HepG2 (cell line): ENCODE data around the gene CPE.

Source experiments
- BRF2 ChIP-seq: sonication (generic); formaldehyde crosslinking; IDR thresholded peaks from 2 replicates; pipeline ENCODE4 v1.8.1; 2022; ENCODE audit warnings: mild to moderate bottlenecking, missing genetic modification reagents
- ETV6 ChIP-seq: sonication (generic); formaldehyde crosslinking; conservative IDR thresholded peaks from 2 replicates; pipeline ENCODE4 v1.4.0; 2020; ENCODE audit warnings: missing genetic modification reagents
- JARID2 ChIP-seq: sonication (generic); formaldehyde crosslinking; IDR thresholded peaks from 2 replicates; pipeline ENCODE4 v1.8.1; 2023; ENCODE audit warnings: missing genetic modification reagents, inconsistent platforms; ENCODE audit not compliant: insufficient replicate concordance
- JUND ChIP-seq: sonication (generic); formaldehyde crosslinking; IDR thresholded peaks from 2 replicates; pipeline ENCODE4 v1.8.0; 2022; ENCODE audit warnings: mild to moderate bottlenecking, missing genetic modification reagents
- MLX ChIP-seq: IDR thresholded peaks from 2 replicates; pipeline ENCODE4 v1.6.1; 2016
- NRL ChIP-seq: sonication (generic); formaldehyde crosslinking; IDR thresholded peaks from 2 replicates; pipeline ENCODE4 v1.5.0; 2020; ENCODE audit warnings: missing genetic modification reagents, mild to moderate bottlenecking, moderate library complexity, borderline replicate concordance
- POLR2AphosphoS5 ChIP-seq: IDR thresholded peaks from 2 replicates; pipeline ENCODE4 v1.6.1; 2012; ENCODE audit warnings: low read depth, low read length
- SP1 ChIP-seq, 2 experiments: fragments of 450-650 bp in 1 of 2; sonication (generic) in 1 of 2; formaldehyde crosslinking in 1 of 2; IDR thresholded peaks; 2 replicates each; pipeline versions ENCODE4 v1.4.0 to v1.6.1; 2016 to 2020; ENCODE audit warnings: missing genetic modification reagents in 1 of 2
- ZFP1 ChIP-seq: IDR thresholded peaks from 2 replicates; pipeline ENCODE4 v1.6.1; 2016
- ZNF224 ChIP-seq: sonication (generic); formaldehyde crosslinking; IDR thresholded peaks from 2 replicates; pipeline ENCODE4 v1.5.0; 2020; ENCODE audit warnings: mild to moderate bottlenecking, missing genetic modification reagents
- ZNF468 ChIP-seq: sonication (generic); formaldehyde crosslinking; IDR thresholded peaks from 2 replicates; pipeline ENCODE4 v1.8.0; 2022; ENCODE audit warnings: mild to moderate bottlenecking, moderate library complexity, missing genetic modification reagents
- TF ChIP-seq, protein P1 (sequence below): sonication (generic); formaldehyde crosslinking; IDR thresholded peaks from 2 replicates; pipeline ENCODE4 v1.5.0; 2020; ENCODE audit warnings: mild to moderate bottlenecking, missing genetic modification reagents, moderate library complexity
- TF ChIP-seq, protein P2 (sequence below): sonication (generic); formaldehyde crosslinking; IDR thresholded peaks from 2 replicates; pipeline ENCODE4 v1.4.0; 2020; ENCODE audit warnings: missing genetic modification reagents
- TF ChIP-seq, protein P3 (sequence below): sonication (generic); formaldehyde crosslinking; IDR thresholded peaks from 2 replicates; pipeline ENCODE4 v1.8.0; 2022; ENCODE audit warnings: missing genetic modification reagents, low read depth, mild to moderate bottlenecking, borderline replicate concordance

DNA sequence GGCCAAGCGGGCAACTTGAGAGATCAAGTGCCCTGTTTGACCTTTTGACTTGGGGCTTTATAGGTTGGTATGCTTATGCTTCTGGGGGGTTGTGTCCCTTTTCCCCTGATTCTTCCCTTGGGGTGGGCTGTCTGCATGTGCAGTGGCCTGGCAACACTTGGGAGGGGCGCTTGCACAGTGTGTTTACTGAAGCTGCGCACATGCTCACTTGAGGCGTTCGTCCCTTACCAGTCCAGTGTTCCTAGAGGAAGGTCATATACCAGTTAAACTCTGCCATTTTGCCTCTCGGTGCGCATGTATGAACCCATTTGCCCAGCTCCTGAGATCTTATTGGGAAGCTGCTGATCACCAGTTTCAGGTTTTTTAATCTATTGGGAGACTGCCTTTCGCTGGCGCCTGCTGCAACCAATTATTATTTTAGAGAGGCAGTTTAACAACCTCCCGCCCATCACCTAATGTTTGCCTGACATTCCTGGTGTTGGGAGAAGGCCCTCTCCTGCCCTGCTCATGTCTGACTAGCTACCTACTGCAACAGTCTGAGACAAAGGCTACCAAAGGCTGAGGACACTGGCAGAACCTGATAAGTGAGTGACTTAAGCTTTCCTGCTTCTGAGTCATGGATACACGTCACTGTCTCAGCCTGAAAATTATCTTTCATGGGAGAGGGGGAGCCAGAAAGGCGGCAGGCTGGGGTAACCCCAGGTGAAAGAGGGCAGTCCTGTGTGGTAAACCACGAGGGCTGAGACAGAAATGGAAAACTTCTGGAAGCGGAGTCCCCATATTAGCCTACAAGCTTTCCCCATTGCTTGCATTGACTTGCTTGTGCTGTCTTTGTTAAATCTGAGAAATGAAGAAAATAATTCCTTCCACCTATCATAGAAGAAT is 97.6 kb downstream of the CPE start:
- no peak for TF ChIP-seq JARID2 (CRISPR knock-in tag)
- no peak for TF ChIP-seq ZFP1 (CRISPR knock-in tag)
- TF ChIP-seq, protein P1, sequence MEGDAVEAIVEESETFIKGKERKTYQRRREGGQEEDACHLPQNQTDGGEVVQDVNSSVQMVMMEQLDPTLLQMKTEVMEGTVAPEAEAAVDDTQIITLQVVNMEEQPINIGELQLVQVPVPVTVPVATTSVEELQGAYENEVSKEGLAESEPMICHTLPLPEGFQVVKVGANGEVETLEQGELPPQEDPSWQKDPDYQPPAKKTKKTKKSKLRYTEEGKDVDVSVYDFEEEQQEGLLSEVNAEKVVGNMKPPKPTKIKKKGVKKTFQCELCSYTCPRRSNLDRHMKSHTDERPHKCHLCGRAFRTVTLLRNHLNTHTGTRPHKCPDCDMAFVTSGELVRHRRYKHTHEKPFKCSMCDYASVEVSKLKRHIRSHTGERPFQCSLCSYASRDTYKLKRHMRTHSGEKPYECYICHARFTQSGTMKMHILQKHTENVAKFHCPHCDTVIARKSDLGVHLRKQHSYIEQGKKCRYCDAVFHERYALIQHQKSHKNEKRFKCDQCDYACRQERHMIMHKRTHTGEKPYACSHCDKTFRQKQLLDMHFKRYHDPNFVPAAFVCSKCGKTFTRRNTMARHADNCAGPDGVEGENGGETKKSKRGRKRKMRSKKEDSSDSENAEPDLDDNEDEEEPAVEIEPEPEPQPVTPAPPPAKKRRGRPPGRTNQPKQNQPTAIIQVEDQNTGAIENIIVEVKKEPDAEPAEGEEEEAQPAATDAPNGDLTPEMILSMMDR, result no peak
- TF ChIP-seq JUND (CRISPR knock-in tag), result no peak
- TF ChIP-seq, protein P2, sequence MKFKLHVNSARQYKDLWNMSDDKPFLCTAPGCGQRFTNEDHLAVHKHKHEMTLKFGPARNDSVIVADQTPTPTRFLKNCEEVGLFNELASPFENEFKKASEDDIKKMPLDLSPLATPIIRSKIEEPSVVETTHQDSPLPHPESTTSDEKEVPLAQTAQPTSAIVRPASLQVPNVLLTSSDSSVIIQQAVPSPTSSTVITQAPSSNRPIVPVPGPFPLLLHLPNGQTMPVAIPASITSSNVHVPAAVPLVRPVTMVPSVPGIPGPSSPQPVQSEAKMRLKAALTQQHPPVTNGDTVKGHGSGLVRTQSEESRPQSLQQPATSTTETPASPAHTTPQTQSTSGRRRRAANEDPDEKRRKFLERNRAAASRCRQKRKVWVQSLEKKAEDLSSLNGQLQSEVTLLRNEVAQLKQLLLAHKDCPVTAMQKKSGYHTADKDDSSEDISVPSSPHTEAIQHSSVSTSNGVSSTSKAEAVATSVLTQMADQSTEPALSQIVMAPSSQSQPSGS (CRISPR knock-in tag), result no peak
- no peak for TF ChIP-seq POLR2AphosphoS5
- TF ChIP-seq ZNF468 (CRISPR knock-in tag), result no peak
- TF ChIP-seq SP1 (IDR thresholded peaks at IDR 0.05), result no peak
- no peak for TF ChIP-seq SP1 (CRISPR knock-in tag; IDR thresholded peaks at IDR 0.05)
- TF ChIP-seq ZNF224 (CRISPR knock-in tag), result no peak
- TF ChIP-seq BRF2, result no peak
- no peak for TF ChIP-seq ETV6 (CRISPR knock-in tag)
- TF ChIP-seq MLX, result no peak
- TF ChIP-seq, protein P3, sequence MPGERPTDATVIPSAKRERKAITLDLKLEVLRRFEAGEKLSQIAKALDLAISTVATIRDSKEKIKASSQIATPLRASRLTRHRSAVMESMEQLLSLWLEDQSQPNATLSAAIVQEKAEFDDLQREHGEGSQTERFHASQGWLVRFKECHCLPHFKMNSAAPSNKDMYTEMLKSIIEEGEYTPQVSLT (CRISPR knock-in tag), result no peak
- TF ChIP-seq NRL, result no peak
